Activated T-cell treated with anti-CD3 and anti-CD28 coated beads, Interleukin-2, amount 50 U/mL, for 24 hours (primary cell): ENCODE data around the gene SNX24.
"Not testable (repeated sequence)": the region's sequence is repeated elsewhere in the genome, so short reads cannot be mapped to it uniquely, and the experiment has no call there.

ENCODE experiments used
- DNase-seq: peaks from one replicate; pipeline ENCODE4 v3.0.0-alpha.2; 2020
- H3K27ac Mint-ChIP-seq: 2 replicates; pipeline ENCODE4 v1.8.0; 2020; ENCODE audit warnings: mild to moderate bottlenecking, mixed read lengths
- H3K27me3 Mint-ChIP-seq: 2 replicates; pipeline ENCODE4 v1.8.0; 2020; ENCODE audit warnings: mixed read lengths
- H3K36me3 Mint-ChIP-seq: 2 replicates; pipeline ENCODE4 v1.8.0; 2020; ENCODE audit warnings: low read depth, mixed read lengths
- H3K4me1 Mint-ChIP-seq: 2 replicates; pipeline ENCODE4 v1.8.0; 2020; ENCODE audit warnings: low read depth, mixed read lengths
- H3K4me3 Mint-ChIP-seq: 2 replicates; pipeline ENCODE4 v1.8.0; 2020; ENCODE audit warnings: mild to moderate bottlenecking, moderate library complexity, mixed read lengths
- H3K9me3 Mint-ChIP-seq: 2 replicates; pipeline ENCODE4 v1.8.0; 2020; ENCODE audit warnings: mixed read lengths

Gene SNX24

GRCh38 chr5:122947772-122948171 is 102.4 kb downstream of the SNX24 start:
- Mint-ChIP-seq H3K4me3 (no peak overlapping the region), H3K4me1 (no peaks in the 10 kb centered on the region), H3K27me3 (no peaks in the 10 kb centered on the region), H3K36me3 (no peaks in the 10 kb centered on the region), H3K9me3 (no peaks in the 10 kb centered on the region), H3K27ac (no peak overlapping the region)
- DNase-seq, result no peak

- H3K4me3 Mint-ChIP-seq, result no peak overlapping the region
- no peaks in the 10 kb centered on the region for H3K27me3 Mint-ChIP-seq
- H3K36me3 Mint-ChIP-seq, result no peaks in the 10 kb centered on the region
- no peak for DNase-seq
- H3K27ac Mint-ChIP-seq, result no peak overlapping the region
- H3K9me3 Mint-ChIP-seq, result no peaks in the 10 kb centered on the region
- H3K4me1 Mint-ChIP-seq, result no peaks in the 10 kb centered on the region
Measured at GRCh38 chr5:122948319-122948718, 102.9 kb downstream of the SNX24 start.

- no peak overlapping the region for H3K4me3 Mint-ChIP-seq
- no peaks in the 10 kb centered on the region for H3K4me1 Mint-ChIP-seq
- no peak for DNase-seq
- no peak overlapping the region for H3K27ac Mint-ChIP-seq
- H3K36me3 Mint-ChIP-seq, result no peaks in the 10 kb centered on the region
- peaks cover 2% of the 10 kb centered on the region for H3K9me3 Mint-ChIP-seq
- no peaks in the 10 kb centered on the region for H3K27me3 Mint-ChIP-seq
Measured at GRCh38 chr5:122951658-122952057, 106.2 kb downstream of the SNX24 start.

GRCh38 chr5:122954719-122955118 is 109.3 kb downstream of the SNX24 start:
- H3K27ac Mint-ChIP-seq, result no peak overlapping the region
- H3K4me1 Mint-ChIP-seq, result no peaks in the 10 kb centered on the region

GRCh38 chr5:122957457-122957856 is 112.0 kb downstream of the SNX24 start:
- Mint-ChIP-seq H3K36me3 (no peaks in the 10 kb centered on the region), H3K4me1 (no peaks in the 10 kb centered on the region), H3K9me3 (peaks cover 11% of the 10 kb centered on the region), H3K4me3 (no peak overlapping the region), H3K27me3 (no peaks in the 10 kb centered on the region), H3K27ac (no peak overlapping the region)
- DNase-seq, result no peak

More at GRCh38 chr5:122954719-122955118, 109.3 kb downstream of the SNX24 start:
- Mint-ChIP-seq H3K36me3 (no peaks in the 10 kb centered on the region), H3K27me3 (no peaks in the 10 kb centered on the region), H3K9me3 (peaks cover 11% of the 10 kb centered on the region), H3K4me3 (no peak overlapping the region)
- DNase-seq, result no peak

GRCh38 chr5:122959740-122960445 is 114.5 kb downstream of the SNX24 start:
- DNase-seq, result no peak
- Mint-ChIP-seq H3K36me3 (no peaks in the 10 kb centered on the region), H3K9me3 (peaks cover 11% of the 10 kb centered on the region), H3K4me1 (no peaks in the 10 kb centered on the region), H3K27me3 (no peaks in the 10 kb centered on the region), H3K27ac (no peak overlapping the region), H3K4me3 (no peak overlapping the region)

GRCh38 chr5:122963305-122963704 is 117.9 kb downstream of the SNX24 start:
- no peak overlapping the region for H3K4me3 Mint-ChIP-seq
- no peaks in the 10 kb centered on the region for H3K27me3 Mint-ChIP-seq
- H3K9me3 Mint-ChIP-seq, result no peaks in the 10 kb centered on the region
- H3K27ac Mint-ChIP-seq, result no peak overlapping the region
- no peak for DNase-seq
- no peaks in the 10 kb centered on the region for H3K36me3 Mint-ChIP-seq
- H3K4me1 Mint-ChIP-seq, result no peaks in the 10 kb centered on the region

- Mint-ChIP-seq H3K36me3 (no peaks in the 10 kb centered on the region), H3K4me3 (no peak overlapping the region), H3K9me3 (no peaks in the 10 kb centered on the region), H3K4me1 (no peaks in the 10 kb centered on the region), H3K27ac (no peak overlapping the region), H3K27me3 (no peaks in the 10 kb centered on the region)
- DNase-seq, result no peak
Measured at GRCh38 chr5:122965111-122965510, 119.7 kb downstream of the SNX24 start.

- Mint-ChIP-seq H3K4me1 (no peaks in the 10 kb centered on the region), H3K36me3 (no peaks in the 10 kb centered on the region), H3K4me3 (no peak overlapping the region), H3K9me3 (no peaks in the 10 kb centered on the region), H3K27ac (no peak overlapping the region), H3K27me3 (no peaks in the 10 kb centered on the region)
- DNase-seq, result no peak
Measured at GRCh38 chr5:122967085-122967484, 121.7 kb downstream of the SNX24 start.

- no peaks in the 10 kb centered on the region for H3K9me3 Mint-ChIP-seq
- no peaks in the 10 kb centered on the region for H3K4me1 Mint-ChIP-seq
- no peak for DNase-seq
- no peaks in the 10 kb centered on the region for H3K27me3 Mint-ChIP-seq
- no peak overlapping the region for H3K27ac Mint-ChIP-seq
- H3K4me3 Mint-ChIP-seq, result no peak overlapping the region
- H3K36me3 Mint-ChIP-seq, result no peaks in the 10 kb centered on the region
Measured at GRCh38 chr5:122967625-122968024, 122.2 kb downstream of the SNX24 start.

GRCh38 chr5:122968056-122968455 is 122.6 kb downstream of the SNX24 start:
- H3K9me3 Mint-ChIP-seq, H3K27me3 Mint-ChIP-seq, H3K27ac Mint-ChIP-seq, H3K36me3 Mint-ChIP-seq, H3K4me1 Mint-ChIP-seq, DNase-seq, H3K4me3 Mint-ChIP-seq: not testable (repeated sequence)

- H3K27me3 Mint-ChIP-seq, result no peaks in the 10 kb centered on the region
- H3K4me1 Mint-ChIP-seq, result no peaks in the 10 kb centered on the region
- DNase-seq, result no peak
- H3K36me3 Mint-ChIP-seq, result no peaks in the 10 kb centered on the region
- no peak overlapping the region for H3K4me3 Mint-ChIP-seq
- H3K9me3 Mint-ChIP-seq, result no peaks in the 10 kb centered on the region
- no peak overlapping the region for H3K27ac Mint-ChIP-seq
Measured at GRCh38 chr5:122971333-122971732, 125.9 kb downstream of the SNX24 start.

GRCh38 chr5:122972877-122973276 is 127.5 kb downstream of the SNX24 start:
- Mint-ChIP-seq H3K9me3 (no peaks in the 10 kb centered on the region), H3K27me3 (no peaks in the 10 kb centered on the region), H3K4me3 (no peak overlapping the region), H3K4me1 (no peaks in the 10 kb centered on the region), H3K36me3 (no peaks in the 10 kb centered on the region), H3K27ac (no peak overlapping the region)
- no peak for DNase-seq

GRCh38 chr5:122973759-122974158 is 128.3 kb downstream of the SNX24 start:
- not testable (repeated sequence) for H3K9me3 Mint-ChIP-seq, H3K4me1 Mint-ChIP-seq, DNase-seq, H3K4me3 Mint-ChIP-seq, H3K36me3 Mint-ChIP-seq, H3K27me3 Mint-ChIP-seq, H3K27ac Mint-ChIP-seq

- H3K4me1 Mint-ChIP-seq, H3K4me3 Mint-ChIP-seq, DNase-seq, H3K27me3 Mint-ChIP-seq, H3K27ac Mint-ChIP-seq, H3K9me3 Mint-ChIP-seq, H3K36me3 Mint-ChIP-seq: not testable (repeated sequence)
Measured at GRCh38 chr5:122974251-122974650, 128.8 kb downstream of the SNX24 start.

- Mint-ChIP-seq H3K27me3 (no peaks in the 10 kb centered on the region), H3K27ac (no peak overlapping the region), H3K4me3 (no peak overlapping the region), H3K36me3 (no peaks in the 10 kb centered on the region), H3K9me3 (no peaks in the 10 kb centered on the region), H3K4me1 (no peaks in the 10 kb centered on the region)
- DNase-seq, result no peak
Measured at GRCh38 chr5:122977319-122977718, 131.9 kb downstream of the SNX24 start.
